Endothelial cell of umbilical vein (primary cell): ENCODE measurements around the gene UQCRC1. TPM values are rescaled to one million over a fixed set of nuclear protein-coding genes. Genes with fewer than 3 reads are reported as not detected.

ENCODE experiments used
- BruUV-seq: library from RNA; stranded (reverse); fragments of 400-500 nt; replicated peaks from 2 replicates; lab custom pipeline; 2021; lab: Mats Ljungman, UMichigan
- CTCF ChIA-PET: fragments of 300-600, 350-600 bp; sonication (Branson Sonifier 250); formaldehyde crosslinking; loops from one replicate; lab custom pipeline; 2021; ENCODE audit warnings: antibody characterized with exemption, inconsistent platforms; lab: Charles Lee
- POLR2A ChIA-PET: fragments of 300-600, 350-600 bp; sonication (Branson Sonifier 250); formaldehyde crosslinking; loops from one replicate; lab custom pipeline; 2021; ENCODE audit warnings: antibody characterized with exemption, inconsistent platforms; lab: Charles Lee
- DNase-seq: peaks from one replicate; pipeline ENCODE4 v3.0.0-alpha.2; 2011; ENCODE audit warnings: low read depth, low spot score
- FAIRE-seq: peaks from 2 replicates; lab custom pipeline; 2011; peaks lifted over from hg19 to GRCh38; lab: Jason Lieb, UNC
- H2AFZ ChIP-seq: 2 replicates; pipeline ENCODE4 v1.6.0; 2012; ENCODE audit warnings: low read depth, low read length, control low read depth, inconsistent platforms
- H3K27ac ChIP-seq: 2 replicates; pipeline ENCODE4 v1.5.1; 2011; ENCODE audit warnings: low read depth, mild to moderate bottlenecking, control low read depth, low read length, moderate library complexity; ENCODE audit not compliant: insufficient read depth
- H3K27me3 ChIP-seq, 2 experiments: 2 replicates each; pipeline versions ENCODE4 v1.6.0 to v1.6.1; 2011; ENCODE audit warnings: low read length in 2 of 2, mixed read lengths in 1 of 2; ENCODE audit not compliant: control insufficient read depth in 2 of 2, insufficient read depth in 2 of 2
- H3K36me3 ChIP-seq, 2 experiments: 2 replicates in 1 of 2; 3 replicates in 1 of 2; pipeline ENCODE4 v1.5.1; 2011; ENCODE audit warnings: low read length in 2 of 2, mild to moderate bottlenecking in 1 of 2, moderate library complexity in 1 of 2; ENCODE audit not compliant: control insufficient read depth in 2 of 2, insufficient read depth in 2 of 2; ENCODE audit errors: extremely low read depth in 1 of 2
- H3K4me1 ChIP-seq: 3 replicates; pipeline ENCODE4 v1.5.1; 2011; ENCODE audit warnings: mild to moderate bottlenecking, low read length; ENCODE audit not compliant: control insufficient read depth, insufficient read depth; ENCODE audit errors: extremely low read depth
- H3K4me2 ChIP-seq: 2 replicates; pipeline ENCODE4 v1.6.1; 2011; ENCODE audit warnings: low read length, control low read depth, mixed read lengths; ENCODE audit not compliant: insufficient read depth
- H3K4me3 ChIP-seq, 3 experiments: fragments of 200-600 bp in 1 of 3; sonication (generic), shearing (Covaris generic) in 1 of 3; replicated peaks in 1 of 3; 2 replicates each; pipeline ENCODE4 v1.5.1; 2011 to 2016; ENCODE audit warnings: control low read depth in 3 of 3, low read length in 3 of 3, mild to moderate bottlenecking in 2 of 3, inconsistent platforms in 1 of 3, low read depth in 1 of 3, moderate library complexity in 1 of 3; ENCODE audit not compliant: insufficient read depth in 1 of 3
- H3K79me2 ChIP-seq: 2 replicates; pipeline ENCODE4 v1.6.0; 2012; ENCODE audit warnings: low read length, inconsistent platforms; ENCODE audit not compliant: control insufficient read depth, insufficient read depth
- H3K9ac ChIP-seq: replicated peaks from 2 replicates; pipeline ENCODE3; 2011; ENCODE audit warnings: low read length, control low read depth; ENCODE audit not compliant: insufficient read depth; ENCODE audit errors: extremely low read depth
- H3K9me1 ChIP-seq: replicated peaks from 3 replicates; pipeline ENCODE4 v1.6.0; 2011; ENCODE audit warnings: mild to moderate bottlenecking, low read length; ENCODE audit not compliant: control insufficient read depth, insufficient read depth; ENCODE audit errors: extremely low read depth
- H3K9me3 ChIP-seq: replicated peaks from 2 replicates; pipeline ENCODE4 v1.5.1; 2012; ENCODE audit warnings: low read length, inconsistent platforms; ENCODE audit not compliant: control insufficient read depth, insufficient read depth
- H4K20me1 ChIP-seq: replicated peaks from 2 replicates; pipeline ENCODE3; 2011; ENCODE audit warnings: mild to moderate bottlenecking, low read length; ENCODE audit not compliant: control insufficient read depth, insufficient read depth; ENCODE audit errors: extremely low read depth
- EZH2 ChIP-seq: IDR thresholded peaks from 2 replicates; pipeline ENCODE4 v1.6.1; 2012; ENCODE audit warnings: borderline replicate concordance, low read depth, mild to moderate bottlenecking, moderate library complexity, low read length, inconsistent platforms; ENCODE audit not compliant: severe bottlenecking
- JUN ChIP-seq: IDR thresholded peaks from 2 replicates; pipeline ENCODE4 v1.6.1; 2011; ENCODE audit warnings: borderline replicate concordance, low read depth; ENCODE audit not compliant: insufficient read length, insufficient read depth
- MYC ChIP-seq: IDR thresholded peaks from one replicate; pipeline ENCODE4 v1.6.1; 2011; ENCODE audit warnings: mild to moderate bottlenecking, low read depth, low read length
- POLR2AphosphoS5 ChIP-seq: IDR thresholded peaks from 2 replicates; pipeline ENCODE4 v1.6.1; 2012; ENCODE audit warnings: low read depth, mild to moderate bottlenecking, control low read depth, low read length, moderate library complexity; ENCODE audit not compliant: insufficient read depth
- dilution Hi-C: fragments of 300-500 bp; cut with MboI; formaldehyde crosslinking; loops from one replicate; pipeline ENCODE4 v1.15.0; 2019; ENCODE audit warnings: low sequenced_read_pairs; ENCODE audit not compliant: extremely low pct_ligation_motif_present
- intact Hi-C: fragments of 100-400 bp; cut with micrococcal nuclease; formaldehyde crosslinking; loops from one replicate; pipeline ENCODE4 v1.10.0; 2022
- polyA plus RNA-seq, 4 experiments: library from polyadenylated mRNA; depleted of rRNA in 3 of 4; stranded (reverse) in 3 of 4; unstranded in 1 of 4; fragments of >200 nt; gene quantifications; 2 replicates each; pipeline versions ENCODE4 v1.2.1 to v1.2.3, GENCODE V29; 2011 to 2012; ENCODE audit warnings: missing spikeins in 1 of 4
- total RNA-seq: library from RNA; stranded (reverse); gene quantifications from 2 replicates; pipeline ENCODE4 v1.2.3, GENCODE V29; 2021
- TF ChIP-seq, protein P1 (sequence below), 2 donors: IDR thresholded peaks; 1 replicate in 1 of 2; 2 replicates in 1 of 2; pipeline ENCODE4 v1.5.1; 2011; ENCODE audit warnings: low read length in 2 of 2, mild to moderate bottlenecking in 2 of 2, moderate library complexity in 2 of 2, control low read depth in 1 of 2, inconsistent platforms in 1 of 2, low read depth in 1 of 2; ENCODE audit not compliant: insufficient read depth in 1 of 2; ENCODE audit errors: extremely low read depth in 1 of 2
- TF ChIP-seq, protein P2 (sequence below): IDR thresholded peaks from 2 replicates; pipeline ENCODE4 v1.6.1; 2011; ENCODE audit not compliant: insufficient read depth, insufficient read length

Gene UQCRC1
- total and polyA plus RNA-seq, 2 donors (not counting 3 experiments of a cell fraction or from before 2014, with no cell fraction given), result 184 to 427 TPM

DNA sequence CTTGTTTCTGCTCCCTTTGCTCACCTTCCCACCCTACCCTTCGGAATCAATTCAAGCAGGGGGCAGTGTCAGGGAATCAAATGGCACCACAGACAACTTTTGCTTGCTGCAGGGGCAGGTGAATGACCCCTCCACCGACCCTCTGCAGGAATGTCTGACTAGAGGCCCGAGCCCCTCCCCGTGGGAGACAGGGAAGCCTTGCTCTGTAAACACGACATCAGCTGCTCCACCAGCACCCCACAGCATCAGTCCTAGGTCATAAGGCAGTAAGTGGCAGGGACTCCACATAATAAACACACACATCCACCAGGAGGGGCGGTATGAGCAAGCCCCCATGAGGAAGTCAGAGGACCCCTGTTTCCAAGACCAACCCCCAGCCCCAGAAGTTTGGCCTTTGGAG is 27.9 kb upstream of the UQCRC1 start:
- ChIA-PET POLR2A (no interaction called here), CTCF (interaction anchor here (0.8 to 4.5 kb wide), 2 partner anchors 18 to 443 kb away, joined by 3 to 32 read pairs; no protein-coding TSS in a partner anchor)
- Histone ChIP-seq H3K9me1 (no peaks in the 10 kb centered on the region), H4K20me1 (no peaks in the 10 kb centered on the region), H3K27me3 (no peaks in the 10 kb centered on the region), H3K4me3 (no peak overlapping the region), H3K9me3 (no peaks in the 10 kb centered on the region), H3K79me2 (no peaks in the 10 kb centered on the region), H3K4me2 (no peak overlapping the region), H3K27ac (no peak overlapping the region), H3K9ac (no peak overlapping the region), H2AFZ (no peak overlapping the region), H3K4me1 (peaks cover 17% of the 10 kb centered on the region), H3K36me3 (peaks cover 0 to 7% of the 10 kb centered on the region in 2 experiments)
- dilution Hi-C loops (no loop called here), intact Hi-C loops (no loop called here)
- TF ChIP-seq POLR2AphosphoS5 (no peak), JUN (no peak), MYC (no peak), EZH2 (no peak)
- TF ChIP-seq, protein P1, sequence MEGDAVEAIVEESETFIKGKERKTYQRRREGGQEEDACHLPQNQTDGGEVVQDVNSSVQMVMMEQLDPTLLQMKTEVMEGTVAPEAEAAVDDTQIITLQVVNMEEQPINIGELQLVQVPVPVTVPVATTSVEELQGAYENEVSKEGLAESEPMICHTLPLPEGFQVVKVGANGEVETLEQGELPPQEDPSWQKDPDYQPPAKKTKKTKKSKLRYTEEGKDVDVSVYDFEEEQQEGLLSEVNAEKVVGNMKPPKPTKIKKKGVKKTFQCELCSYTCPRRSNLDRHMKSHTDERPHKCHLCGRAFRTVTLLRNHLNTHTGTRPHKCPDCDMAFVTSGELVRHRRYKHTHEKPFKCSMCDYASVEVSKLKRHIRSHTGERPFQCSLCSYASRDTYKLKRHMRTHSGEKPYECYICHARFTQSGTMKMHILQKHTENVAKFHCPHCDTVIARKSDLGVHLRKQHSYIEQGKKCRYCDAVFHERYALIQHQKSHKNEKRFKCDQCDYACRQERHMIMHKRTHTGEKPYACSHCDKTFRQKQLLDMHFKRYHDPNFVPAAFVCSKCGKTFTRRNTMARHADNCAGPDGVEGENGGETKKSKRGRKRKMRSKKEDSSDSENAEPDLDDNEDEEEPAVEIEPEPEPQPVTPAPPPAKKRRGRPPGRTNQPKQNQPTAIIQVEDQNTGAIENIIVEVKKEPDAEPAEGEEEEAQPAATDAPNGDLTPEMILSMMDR (IDR thresholded peaks at IDR 0.05; ENCODE audit: extremely low read depth in 1 of 2, insufficient read depth in 1 of 2, low read depth in 1 of 2, low read length in 2 of 2), result no peak
- TF ChIP-seq, protein P2, sequence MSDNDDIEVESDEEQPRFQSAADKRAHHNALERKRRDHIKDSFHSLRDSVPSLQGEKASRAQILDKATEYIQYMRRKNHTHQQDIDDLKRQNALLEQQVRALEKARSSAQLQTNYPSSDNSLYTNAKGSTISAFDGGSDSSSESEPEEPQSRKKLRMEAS, result no peak
- BruUV-seq, result no TSS peak
- DNase-seq (no peak), FAIRE-seq (no peak)
